Endothelial cell of umbilical vein (primary cell): Measurements from ENCODE around the gene COL5A1. TPM values are rescaled to one million over a fixed set of nuclear protein-coding genes. Genes with fewer than 3 reads are reported as not detected.

ENCODE experiments used
- BruUV-seq: library from RNA; stranded (reverse); fragments of 400-500 nt; replicated peaks from 2 replicates; lab custom pipeline; 2021; lab: Mats Ljungman, UMichigan
- CTCF ChIA-PET: fragments of 300-600, 350-600 bp; sonication (Branson Sonifier 250); formaldehyde crosslinking; loops from one replicate; lab custom pipeline; 2021; ENCODE audit warnings: antibody characterized with exemption, inconsistent platforms; lab: Charles Lee
- POLR2A ChIA-PET: fragments of 300-600, 350-600 bp; sonication (Branson Sonifier 250); formaldehyde crosslinking; loops from one replicate; lab custom pipeline; 2021; ENCODE audit warnings: antibody characterized with exemption, inconsistent platforms; lab: Charles Lee
- DNase-seq: peaks from one replicate; pipeline ENCODE4 v3.0.0-alpha.2; 2011; ENCODE audit warnings: low read depth, low spot score
- FAIRE-seq: peaks from 2 replicates; lab custom pipeline; 2011; peaks lifted over from hg19 to GRCh38; lab: Jason Lieb, UNC
- H2AFZ ChIP-seq: 2 replicates; pipeline ENCODE4 v1.6.0; 2012; ENCODE audit warnings: low read depth, low read length, control low read depth, inconsistent platforms
- H3K27ac ChIP-seq: 2 replicates; pipeline ENCODE4 v1.5.1; 2011; ENCODE audit warnings: low read depth, mild to moderate bottlenecking, control low read depth, low read length, moderate library complexity; ENCODE audit not compliant: insufficient read depth
- H3K27me3 ChIP-seq, 2 experiments: 2 replicates each; pipeline versions ENCODE4 v1.6.0 to v1.6.1; 2011; ENCODE audit warnings: low read length in 2 of 2, mixed read lengths in 1 of 2; ENCODE audit not compliant: control insufficient read depth in 2 of 2, insufficient read depth in 2 of 2
- H3K36me3 ChIP-seq, 2 experiments: 2 replicates in 1 of 2; 3 replicates in 1 of 2; pipeline ENCODE4 v1.5.1; 2011; ENCODE audit warnings: low read length in 2 of 2, mild to moderate bottlenecking in 1 of 2, moderate library complexity in 1 of 2; ENCODE audit not compliant: control insufficient read depth in 2 of 2, insufficient read depth in 2 of 2; ENCODE audit errors: extremely low read depth in 1 of 2
- H3K4me1 ChIP-seq: 3 replicates; pipeline ENCODE4 v1.5.1; 2011; ENCODE audit warnings: mild to moderate bottlenecking, low read length; ENCODE audit not compliant: control insufficient read depth, insufficient read depth; ENCODE audit errors: extremely low read depth
- H3K4me2 ChIP-seq: 2 replicates; pipeline ENCODE4 v1.6.1; 2011; ENCODE audit warnings: low read length, control low read depth, mixed read lengths; ENCODE audit not compliant: insufficient read depth
- H3K4me3 ChIP-seq, 3 experiments: fragments of 200-600 bp in 1 of 3; sonication (generic), shearing (Covaris generic) in 1 of 3; replicated peaks in 1 of 3; 2 replicates each; pipeline ENCODE4 v1.5.1; 2011 to 2016; ENCODE audit warnings: control low read depth in 3 of 3, low read length in 3 of 3, mild to moderate bottlenecking in 2 of 3, inconsistent platforms in 1 of 3, low read depth in 1 of 3, moderate library complexity in 1 of 3; ENCODE audit not compliant: insufficient read depth in 1 of 3
- H3K79me2 ChIP-seq: 2 replicates; pipeline ENCODE4 v1.6.0; 2012; ENCODE audit warnings: low read length, inconsistent platforms; ENCODE audit not compliant: control insufficient read depth, insufficient read depth
- H3K9ac ChIP-seq: replicated peaks from 2 replicates; pipeline ENCODE3; 2011; ENCODE audit warnings: low read length, control low read depth; ENCODE audit not compliant: insufficient read depth; ENCODE audit errors: extremely low read depth
- H3K9me1 ChIP-seq: replicated peaks from 3 replicates; pipeline ENCODE4 v1.6.0; 2011; ENCODE audit warnings: mild to moderate bottlenecking, low read length; ENCODE audit not compliant: control insufficient read depth, insufficient read depth; ENCODE audit errors: extremely low read depth
- H3K9me3 ChIP-seq: replicated peaks from 2 replicates; pipeline ENCODE4 v1.5.1; 2012; ENCODE audit warnings: low read length, inconsistent platforms; ENCODE audit not compliant: control insufficient read depth, insufficient read depth
- H4K20me1 ChIP-seq: replicated peaks from 2 replicates; pipeline ENCODE3; 2011; ENCODE audit warnings: mild to moderate bottlenecking, low read length; ENCODE audit not compliant: control insufficient read depth, insufficient read depth; ENCODE audit errors: extremely low read depth
- CTCF ChIP-seq, 2 donors: IDR thresholded peaks; 1 replicate in 1 of 2; 2 replicates in 1 of 2; pipeline ENCODE4 v1.5.1; 2011; ENCODE audit warnings: low read length in 2 of 2, mild to moderate bottlenecking in 2 of 2, moderate library complexity in 2 of 2, control low read depth in 1 of 2, inconsistent platforms in 1 of 2, low read depth in 1 of 2; ENCODE audit not compliant: insufficient read depth in 1 of 2; ENCODE audit errors: extremely low read depth in 1 of 2
- EZH2 ChIP-seq: IDR thresholded peaks from 2 replicates; pipeline ENCODE4 v1.6.1; 2012; ENCODE audit warnings: borderline replicate concordance, low read depth, mild to moderate bottlenecking, moderate library complexity, low read length, inconsistent platforms; ENCODE audit not compliant: severe bottlenecking
- FOS ChIP-seq: IDR thresholded peaks from 2 replicates; pipeline ENCODE4 v1.6.1; 2011; ENCODE audit warnings: mild to moderate bottlenecking, low read length, moderate library complexity, borderline replicate concordance; ENCODE audit not compliant: insufficient read depth
- GATA2 ChIP-seq: IDR thresholded peaks from 2 replicates; pipeline ENCODE4 v1.7.0; 2011; ENCODE audit warnings: low read depth, mild to moderate bottlenecking, moderate library complexity, mixed read lengths, low read length; ENCODE audit not compliant: insufficient read length, insufficient read depth
- JUN ChIP-seq: IDR thresholded peaks from 2 replicates; pipeline ENCODE4 v1.6.1; 2011; ENCODE audit warnings: borderline replicate concordance, low read depth; ENCODE audit not compliant: insufficient read length, insufficient read depth
- MAX ChIP-seq: IDR thresholded peaks from 2 replicates; pipeline ENCODE4 v1.6.1; 2011; ENCODE audit not compliant: insufficient read depth, insufficient read length
- MYC ChIP-seq: IDR thresholded peaks from one replicate; pipeline ENCODE4 v1.6.1; 2011; ENCODE audit warnings: mild to moderate bottlenecking, low read depth, low read length
- POLR2A ChIP-seq: IDR thresholded peaks from 2 replicates; pipeline ENCODE4 v1.6.1; 2012; ENCODE audit warnings: low read depth, mild to moderate bottlenecking, control low read depth, low read length
- POLR2AphosphoS5 ChIP-seq: IDR thresholded peaks from 2 replicates; pipeline ENCODE4 v1.6.1; 2012; ENCODE audit warnings: low read depth, mild to moderate bottlenecking, control low read depth, low read length, moderate library complexity; ENCODE audit not compliant: insufficient read depth
- dilution Hi-C: fragments of 300-500 bp; cut with MboI; formaldehyde crosslinking; loops from one replicate; pipeline ENCODE4 v1.15.0; 2019; ENCODE audit warnings: low sequenced_read_pairs; ENCODE audit not compliant: extremely low pct_ligation_motif_present
- intact Hi-C: fragments of 100-400 bp; cut with micrococcal nuclease; formaldehyde crosslinking; loops from one replicate; pipeline ENCODE4 v1.10.0; 2022
- polyA plus RNA-seq, 4 experiments: library from polyadenylated mRNA; depleted of rRNA in 3 of 4; stranded (reverse) in 3 of 4; unstranded in 1 of 4; fragments of >200 nt; gene quantifications; 2 replicates each; pipeline versions ENCODE4 v1.2.1 to v1.2.3, GENCODE V29; 2011 to 2012; ENCODE audit warnings: missing spikeins in 1 of 4
- total RNA-seq: library from RNA; stranded (reverse); gene quantifications from 2 replicates; pipeline ENCODE4 v1.2.3, GENCODE V29; 2021

The COL5A1 gene
- total and polyA plus RNA-seq, 2 donors (not counting 3 experiments of a cell fraction or from before 2014, with no cell fraction given): 97.4 to 175 TPM

- TF ChIP-seq GATA2: no peak
- TF ChIP-seq CTCF (IDR thresholded peaks at IDR 0.05; ENCODE audit: extremely low read depth in 1 of 2, insufficient read depth in 1 of 2, low read depth in 1 of 2, low read length in 2 of 2): no peak
- no peak for TF ChIP-seq POLR2A
- TF ChIP-seq JUN: no peak
- TF ChIP-seq FOS: no peak
- no peak for TF ChIP-seq POLR2AphosphoS5
- no peak for TF ChIP-seq MAX
- TF ChIP-seq MYC: no peak
- no peak for TF ChIP-seq EZH2
- ChIA-PET POLR2A (no interaction called here), CTCF (no interaction called here)
- Histone ChIP-seq H3K36me3 (peaks cover 0 to 51% of the 10 kb centered on the region in 2 experiments), H2AFZ (no peak overlapping the region), H3K27ac (no peak overlapping the region), H3K4me1 (no peaks in the 10 kb centered on the region), H4K20me1 (no peaks in the 10 kb centered on the region), H3K79me2 (no peaks in the 10 kb centered on the region), H3K9me3 (no peaks in the 10 kb centered on the region), H3K9ac (no peak overlapping the region), H3K4me2 (no peak overlapping the region), H3K27me3 (no peaks in the 10 kb centered on the region), H3K9me1 (no peaks in the 10 kb centered on the region), H3K4me3 (no peak overlapping the region)
- no TSS peak for BruUV-seq
- intact Hi-C loops (no loop called here), dilution Hi-C loops (no loop called here)
- FAIRE-seq: no peak
- no peak for DNase-seq
Observed at GRCh38 chr9:134826336-134827285, 185.0 kb downstream of the COL5A1 start.
